Glutamatergic neuron (in vitro differentiated cells): ENCODE measurements around the gene DNAL1. TPM values are rescaled to one million over a fixed set of nuclear protein-coding genes. Genes with fewer than 3 reads are reported as not detected.

Experiments used
- DNase-seq: peaks from one replicate; pipeline ENCODE4 v3.0.0; 2022
- H3K27ac Mint-ChIP-seq: one replicate; pipeline ENCODE4 v1.8.0; 2020; ENCODE audit warnings: mild to moderate bottlenecking, mixed read lengths, inconsistent platforms; ENCODE audit not compliant: unreplicated experiment
- H3K27me3 Mint-ChIP-seq: one replicate; pipeline ENCODE4 v1.8.0; 2020; ENCODE audit warnings: mild to moderate bottlenecking, moderate library complexity, mixed read lengths, inconsistent platforms; ENCODE audit not compliant: unreplicated experiment
- H3K36me3 Mint-ChIP-seq: one replicate; pipeline ENCODE4 v1.8.0; 2020; ENCODE audit warnings: mild to moderate bottlenecking, mixed read lengths, inconsistent platforms; ENCODE audit not compliant: unreplicated experiment
- H3K4me1 Mint-ChIP-seq: one replicate; pipeline ENCODE4 v1.8.0; 2020; ENCODE audit warnings: mild to moderate bottlenecking, low read depth, mixed read lengths, inconsistent platforms; ENCODE audit not compliant: unreplicated experiment
- H3K4me3 Mint-ChIP-seq: one replicate; pipeline ENCODE4 v1.8.0; 2020; ENCODE audit warnings: mild to moderate bottlenecking, mixed read lengths, inconsistent platforms; ENCODE audit not compliant: unreplicated experiment
- H3K9me3 Mint-ChIP-seq: one replicate; pipeline ENCODE4 v1.8.0; 2020; ENCODE audit warnings: mild to moderate bottlenecking, moderate library complexity, mixed read lengths, inconsistent platforms; ENCODE audit not compliant: unreplicated experiment
- total RNA-seq: library from RNA; stranded (reverse); fragmentation: NEBNext Ultra II Directional; extraction: Animal tissue kit (Norgen Biotek cat#: 25700); gene quantifications from one replicate; pipeline ENCODE4 v1.2.1, GENCODE V29; 2021; ENCODE audit not compliant: unreplicated experiment
- TF ChIP-seq, protein P1 (sequence below): fragments of 200-600 bp; sonication (generic); IDR thresholded peaks from one replicate; pipeline ENCODE4 v1.5.0; 2021; ENCODE audit not compliant: partially characterized antibody, unreplicated experiment

DNAL1 gene
- total RNA-seq, 1 donor from 2014 or later = 18.5 TPM

DNA sequence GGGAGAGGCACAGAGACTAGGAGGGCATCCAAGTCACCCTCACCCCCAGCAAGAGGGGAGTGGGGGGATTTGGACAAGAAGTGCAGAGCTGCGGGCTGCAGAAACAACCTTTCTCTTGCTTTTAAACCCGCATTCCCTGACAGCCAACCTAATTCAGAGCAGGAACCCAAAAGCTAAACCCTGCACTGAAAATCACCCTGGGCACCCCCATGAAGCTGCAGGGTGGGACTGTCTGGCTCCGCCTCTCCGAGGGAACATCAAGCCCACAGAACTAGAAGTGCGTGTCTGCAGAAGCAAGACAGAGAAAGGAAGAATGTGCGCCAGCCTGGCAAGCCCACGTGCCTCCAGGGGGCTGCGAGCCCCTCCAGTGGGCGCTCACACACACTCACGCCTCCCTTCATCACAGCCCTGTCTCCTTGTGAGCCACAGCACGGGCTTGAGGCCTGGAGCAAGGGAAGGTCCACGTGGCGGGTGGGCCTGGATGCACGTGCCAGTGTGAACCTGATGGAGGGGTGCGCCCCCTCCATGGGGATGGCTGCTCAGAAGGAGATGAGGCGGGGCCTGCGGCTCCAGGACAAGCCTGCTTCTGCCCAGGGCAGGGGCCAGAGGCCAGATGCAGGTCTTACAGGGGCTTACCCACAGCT is 97.2 kb downstream of the DNAL1 start:
- Mint-ChIP-seq H3K27ac (no peak overlapping the region), H3K4me1 (peaks cover 13% of the 10 kb centered on the region), H3K4me3 (no peak overlapping the region), H3K27me3 (peaks cover 6% of the 10 kb centered on the region), H3K9me3 (no peaks in the 10 kb centered on the region), H3K36me3 (no peaks in the 10 kb centered on the region)
- DNase-seq = no peak
- TF ChIP-seq, protein P1, sequence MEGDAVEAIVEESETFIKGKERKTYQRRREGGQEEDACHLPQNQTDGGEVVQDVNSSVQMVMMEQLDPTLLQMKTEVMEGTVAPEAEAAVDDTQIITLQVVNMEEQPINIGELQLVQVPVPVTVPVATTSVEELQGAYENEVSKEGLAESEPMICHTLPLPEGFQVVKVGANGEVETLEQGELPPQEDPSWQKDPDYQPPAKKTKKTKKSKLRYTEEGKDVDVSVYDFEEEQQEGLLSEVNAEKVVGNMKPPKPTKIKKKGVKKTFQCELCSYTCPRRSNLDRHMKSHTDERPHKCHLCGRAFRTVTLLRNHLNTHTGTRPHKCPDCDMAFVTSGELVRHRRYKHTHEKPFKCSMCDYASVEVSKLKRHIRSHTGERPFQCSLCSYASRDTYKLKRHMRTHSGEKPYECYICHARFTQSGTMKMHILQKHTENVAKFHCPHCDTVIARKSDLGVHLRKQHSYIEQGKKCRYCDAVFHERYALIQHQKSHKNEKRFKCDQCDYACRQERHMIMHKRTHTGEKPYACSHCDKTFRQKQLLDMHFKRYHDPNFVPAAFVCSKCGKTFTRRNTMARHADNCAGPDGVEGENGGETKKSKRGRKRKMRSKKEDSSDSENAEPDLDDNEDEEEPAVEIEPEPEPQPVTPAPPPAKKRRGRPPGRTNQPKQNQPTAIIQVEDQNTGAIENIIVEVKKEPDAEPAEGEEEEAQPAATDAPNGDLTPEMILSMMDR = no peak

DNA sequence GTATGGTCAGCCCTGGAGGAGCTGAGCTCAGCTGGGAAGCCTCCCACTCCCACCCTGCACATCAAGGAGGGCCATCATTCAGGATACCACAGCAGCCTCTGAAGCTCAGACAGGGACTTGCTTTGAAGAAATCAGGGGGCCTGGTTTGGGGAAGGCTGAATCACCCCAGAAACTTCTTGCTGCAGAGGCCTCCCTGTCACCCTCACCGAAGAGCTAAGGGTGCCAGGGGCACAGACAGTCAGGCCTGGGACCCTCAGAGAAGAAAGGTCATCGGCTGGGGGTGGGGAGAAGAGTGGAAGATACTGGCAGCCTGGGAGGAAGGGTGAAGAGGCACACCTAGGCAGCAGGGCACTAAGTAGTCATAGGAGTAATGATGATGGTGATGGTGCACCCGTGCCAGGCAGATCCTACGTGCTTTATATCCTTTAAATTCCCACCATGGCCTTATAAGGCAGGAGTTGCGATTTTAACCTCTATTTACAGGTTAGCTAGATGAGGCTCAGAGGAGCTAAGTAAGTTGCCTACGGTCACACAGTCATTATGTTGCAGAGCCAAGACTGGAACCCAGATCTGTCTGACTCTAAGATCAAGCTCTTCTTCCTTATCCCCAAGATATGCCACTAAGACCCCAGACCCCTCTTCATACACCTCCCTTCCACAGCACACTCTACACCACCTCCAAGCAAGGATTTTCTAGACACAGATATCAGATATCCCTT is 97.9 kb downstream of the DNAL1 start:
- H3K36me3 Mint-ChIP-seq = no peaks in the 10 kb centered on the region
- H3K27me3 Mint-ChIP-seq = peaks cover 4% of the 10 kb centered on the region
- TF ChIP-seq, protein P1 = no peak
- no peak overlapping the region for H3K4me3 Mint-ChIP-seq
- H3K9me3 Mint-ChIP-seq = no peaks in the 10 kb centered on the region
- no peak for DNase-seq
- peaks cover 17% of the 10 kb centered on the region for H3K4me1 Mint-ChIP-seq
- no peak overlapping the region for H3K27ac Mint-ChIP-seq

DNA sequence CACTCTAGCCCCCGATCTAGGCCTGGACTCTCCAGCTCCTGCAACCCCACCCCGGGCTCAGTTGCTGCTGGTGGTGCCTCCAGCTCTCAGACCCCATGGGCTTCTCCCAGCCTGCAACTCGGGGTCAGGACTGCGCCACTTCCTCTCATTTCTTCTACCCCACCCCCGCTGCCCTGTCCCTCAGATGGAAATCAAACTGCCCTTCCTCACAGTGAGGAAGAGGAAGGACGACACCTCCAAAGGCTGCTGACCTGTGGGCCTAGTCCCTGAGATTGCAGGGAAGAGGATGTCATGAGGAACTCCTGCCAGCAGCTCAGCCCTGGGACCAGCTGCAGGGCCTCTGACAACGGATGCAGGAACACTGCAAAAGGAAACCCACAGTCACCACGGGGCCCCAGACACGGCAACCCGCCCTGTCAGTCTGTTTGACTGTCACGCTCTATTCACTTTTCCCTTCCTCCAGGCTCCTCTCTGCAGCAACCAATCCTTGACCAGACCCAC is 98.7 kb downstream of the DNAL1 start:
- no peak for DNase-seq
- Mint-ChIP-seq H3K36me3 (no peaks in the 10 kb centered on the region), H3K4me3 (no peak overlapping the region), H3K4me1 (peaks cover 17% of the 10 kb centered on the region), H3K9me3 (no peaks in the 10 kb centered on the region), H3K27ac (peak overlapping the region; percentile 52), H3K27me3 (peaks cover 4% of the 10 kb centered on the region)
- TF ChIP-seq, protein P1 = no peak

DNA sequence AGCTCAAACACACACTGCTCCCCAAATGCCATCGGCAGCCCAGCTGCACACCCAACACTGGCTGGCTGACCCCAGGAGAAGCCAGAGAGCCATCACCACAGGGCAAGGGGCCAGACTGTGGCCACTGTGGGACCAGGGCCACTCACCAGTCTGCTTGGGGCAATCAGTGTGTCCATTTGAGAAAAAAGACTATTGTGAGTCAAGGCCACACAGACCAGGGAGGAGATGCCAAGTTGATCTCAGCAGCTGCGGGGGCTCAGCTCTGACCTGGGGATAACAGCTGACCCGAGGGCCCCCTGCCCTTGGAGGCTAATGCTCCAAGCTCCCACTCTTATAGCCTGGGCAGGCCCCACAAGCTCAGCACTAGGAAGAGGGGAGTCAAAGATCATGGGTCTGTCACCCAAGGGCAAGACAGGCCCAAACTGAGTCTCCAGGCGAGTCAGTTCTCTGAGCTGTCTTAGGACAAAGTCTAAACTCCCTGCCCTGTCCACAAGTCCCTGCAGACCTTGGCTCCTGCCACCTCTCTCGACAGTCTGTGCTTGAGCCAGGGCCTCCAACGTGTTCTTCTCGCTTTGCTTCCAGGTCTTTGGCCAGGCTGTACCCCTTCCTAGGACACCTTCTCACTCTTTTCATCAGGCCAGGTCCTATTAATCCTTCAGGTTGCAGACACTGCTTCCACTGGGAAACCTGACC is 99.5 kb downstream of the DNAL1 start:
- Mint-ChIP-seq H3K9me3 (no peaks in the 10 kb centered on the region), H3K27ac (no peak overlapping the region), H3K4me1 (peaks cover 17% of the 10 kb centered on the region), H3K4me3 (no peak overlapping the region), H3K36me3 (no peaks in the 10 kb centered on the region), H3K27me3 (peaks cover 4% of the 10 kb centered on the region)
- TF ChIP-seq, protein P1 = no peak
- DNase-seq = no peak
